Measurements from ENCODE around the gene MARCHF4. TPM values are rescaled to one million over a fixed set of nuclear protein-coding genes. Genes with fewer than 3 reads are reported as not detected.

MARCHF4 gene
- polyA plus RNA-seq (2012; ENCODE audit: low read depth, missing spikeins) = not detected

GRCh38 chr2:216371721-216372702, at the start of gene MARCHF4:
Gene MARCHF4 (minus strand): TSS chr2:216372483. CDS start chr2:216370260, 2,223 bp downstream.
- FAIRE-seq = no peak
- DNase-seq (ENCODE audit: insufficient read length, low spot score) = peak; percentile 48
- TF ChIP-seq TAF1 (IDR thresholded peaks at IDR 0.05; ENCODE audit: low read depth, low read length) = no peak
- TF ChIP-seq POLR2AphosphoS5 (IDR thresholded peaks at IDR 0.05; ENCODE audit: low read depth, low read length) = no peak
- TF ChIP-seq POU2F2 (IDR thresholded peaks at IDR 0.05; ENCODE audit: low read depth, low read length) = no peak
- TF ChIP-seq POLR2A (IDR thresholded peaks at IDR 0.05; ENCODE audit: low read depth, low read length) = no peak
- no peak for TF ChIP-seq PAX5 (IDR thresholded peaks at IDR 0.05; ENCODE audit: insufficient read depth, low read length, severe bottlenecking)
- no peak for TF ChIP-seq SPI1 (IDR thresholded peaks at IDR 0.05; ENCODE audit: low read depth, low read length)

- DNase-seq (ENCODE audit: insufficient read length, low spot score) (no peak), FAIRE-seq (no peak)
- no peak for TF ChIP-seq POLR2A (IDR thresholded peaks at IDR 0.05; ENCODE audit: low read depth, low read length)
- TF ChIP-seq TAF1 (IDR thresholded peaks at IDR 0.05; ENCODE audit: low read depth, low read length) = no peak
- TF ChIP-seq POLR2AphosphoS5 (IDR thresholded peaks at IDR 0.05; ENCODE audit: low read depth, low read length) = no peak
- TF ChIP-seq SPI1 (IDR thresholded peaks at IDR 0.05; ENCODE audit: low read depth, low read length) = no peak
- no peak for TF ChIP-seq POU2F2 (IDR thresholded peaks at IDR 0.05; ENCODE audit: low read depth, low read length)
- TF ChIP-seq PAX5 (IDR thresholded peaks at IDR 0.05; ENCODE audit: insufficient read depth, low read length, severe bottlenecking) = no peak
Measured at GRCh38 chr2:216420367-216421101, 48.3 kb upstream of the MARCHF4 start.

GRCh38 chr2:216418981-216419380, 46.7 kb upstream of the MARCHF4 start:
- DNase-seq (ENCODE audit: insufficient read length, low spot score) (no peak), FAIRE-seq (no peak)
- TF ChIP-seq PAX5 (IDR thresholded peaks at IDR 0.05; ENCODE audit: insufficient read depth, low read length, severe bottlenecking) = no peak

GRCh38 chr2:216416571-216417307, 44.5 kb upstream of the MARCHF4 start:
- DNase-seq (ENCODE audit: insufficient read length, low spot score) = no peak
- TF ChIP-seq PAX5 (IDR thresholded peaks at IDR 0.05; ENCODE audit: insufficient read depth, low read length, severe bottlenecking) = no peak
- no peak for FAIRE-seq

GRCh38 chr2:216415541-216415940, 43.3 kb upstream of the MARCHF4 start:
- TF ChIP-seq POLR2A (IDR thresholded peaks at IDR 0.05; ENCODE audit: low read depth, low read length) (no peak), PAX5 (IDR thresholded peaks at IDR 0.05; ENCODE audit: insufficient read depth, low read length, severe bottlenecking) (no peak)
- DNase-seq (ENCODE audit: insufficient read length, low spot score) = no peak
- no peak for FAIRE-seq

GRCh38 chr2:216414772-216415319, 42.6 kb upstream of the MARCHF4 start:
- no peak for TF ChIP-seq POLR2A (IDR thresholded peaks at IDR 0.05; ENCODE audit: low read depth, low read length)
- TF ChIP-seq PAX5 (IDR thresholded peaks at IDR 0.05; ENCODE audit: insufficient read depth, low read length, severe bottlenecking) = no peak
- no peak for TF ChIP-seq POLR2AphosphoS5 (IDR thresholded peaks at IDR 0.05; ENCODE audit: low read depth, low read length)
- no peak for TF ChIP-seq POU2F2 (IDR thresholded peaks at IDR 0.05; ENCODE audit: low read depth, low read length)
- no peak for TF ChIP-seq TAF1 (IDR thresholded peaks at IDR 0.05; ENCODE audit: low read depth, low read length)
- no peak for TF ChIP-seq SPI1 (IDR thresholded peaks at IDR 0.05; ENCODE audit: low read depth, low read length)
- DNase-seq (ENCODE audit: insufficient read length, low spot score) = no peak
- no peak for FAIRE-seq

- no peak for DNase-seq (ENCODE audit: insufficient read length, low spot score)
- TF ChIP-seq POLR2A (IDR thresholded peaks at IDR 0.05; ENCODE audit: low read depth, low read length) (no peak), TAF1 (IDR thresholded peaks at IDR 0.05; ENCODE audit: low read depth, low read length) (no peak), PAX5 (IDR thresholded peaks at IDR 0.05; ENCODE audit: insufficient read depth, low read length, severe bottlenecking) (no peak), POU2F2 (IDR thresholded peaks at IDR 0.05; ENCODE audit: low read depth, low read length) (no peak), POLR2AphosphoS5 (IDR thresholded peaks at IDR 0.05; ENCODE audit: low read depth, low read length) (no peak), SPI1 (IDR thresholded peaks at IDR 0.05; ENCODE audit: low read depth, low read length) (no peak)
- FAIRE-seq = no peak
Measured at GRCh38 chr2:216413882-216414281, 41.6 kb upstream of the MARCHF4 start.

GRCh38 chr2:216412022-216412999, 40.0 kb upstream of the MARCHF4 start, which contains the start of gene SMARCAL1:
Gene SMARCAL1 (plus strand): TSS chr2:216412484. CDS start chr2:216414705, 2,221 bp downstream.
- TF ChIP-seq POLR2A (IDR thresholded peaks at IDR 0.05; ENCODE audit: low read depth, low read length) (peak; percentile 36; the same call in 1 of the 2 replicates), TAF1 (IDR thresholded peaks at IDR 0.05; ENCODE audit: low read depth, low read length) (peak; percentile 69), SPI1 (IDR thresholded peaks at IDR 0.05; ENCODE audit: low read depth, low read length) (peak; percentile 72), PAX5 (IDR thresholded peaks at IDR 0.05; ENCODE audit: insufficient read depth, low read length, severe bottlenecking) (no peak), POLR2AphosphoS5 (IDR thresholded peaks at IDR 0.05; ENCODE audit: low read depth, low read length) (peak; percentile 81), POU2F2 (IDR thresholded peaks at IDR 0.05; ENCODE audit: low read depth, low read length) (peak; percentile 42)
- DNase-seq (ENCODE audit: insufficient read length, low spot score) = peak; percentile 65
- peak; percentile 97 for FAIRE-seq

Data from GM12891 (cell line).